Colonic mucosa (tissue), 4 donors: Measurements from ENCODE around the gene PAX2. TPM values are rescaled to one million over a fixed set of nuclear protein-coding genes. Genes with fewer than 3 reads are reported as not detected.

ENCODE experiments used
- DNase-seq: peaks from one replicate; pipeline ENCODE4 v3.0.0-alpha.2; 2020
- H3K27ac ChIP-seq: fragments of 200-600 bp; one replicate; pipeline ENCODE4 v1.8.0; 2021
- H3K27me3 ChIP-seq: fragments of 200-600 bp; one replicate; pipeline ENCODE4 v1.8.0; 2021
- H3K36me3 ChIP-seq: fragments of 200-600 bp; one replicate; pipeline ENCODE4 v1.8.0; 2021
- H3K4me1 ChIP-seq: fragments of 200-600 bp; one replicate; pipeline ENCODE4 v1.8.0; 2021; ENCODE audit warnings: mild to moderate bottlenecking
- H3K4me3 ChIP-seq: fragments of 200-600 bp; one replicate; pipeline ENCODE4 v1.8.0; 2021
- H3K9ac ChIP-seq, 2 donors: one replicate each; pipeline ENCODE4 v1.7.0; 2013; ENCODE audit warnings: control low read depth in 2 of 2, low read depth in 2 of 2, low read length in 2 of 2
- H3K9me3 ChIP-seq: fragments of 200-600 bp; one replicate; pipeline ENCODE4 v1.8.0; 2021
- intact Hi-C: fragments of 100-400 bp; cut with DNase I; formaldehyde crosslinking; loops from one replicate; pipeline ENCODE4 v1.14.1; 2022
- total RNA-seq, 2 donors: library from RNA; stranded (reverse); fragmentation: NEBNext Ultra II Directional in 1 of 2; extraction: Animal tissue kit (Norgen Biotek cat#: 25700) in 1 of 2; gene quantifications; one replicate each; pipeline ENCODE4 v1.2.1, GENCODE V29; 2021
- TF ChIP-seq, protein P1 (sequence below): fragments of 200-600 bp; IDR thresholded peaks from one replicate; pipeline ENCODE4 v1.8.0; 2022; ENCODE audit warnings: antibody characterized with exemption, mild to moderate bottlenecking
- donor health status: healthy.
- donor health status: DM: no; HTN: no; CAD: no.
- donor health status: DM: no; HTN: no; CAD: no.

Gene PAX2
- total RNA-seq, 2 donors from 2014 or later, result 0.15 TPM; not detected in 1

- Histone ChIP-seq H3K36me3 (no peaks in the 10 kb centered on the region), H3K4me3 (peak overlapping the region; percentile 42), H3K9me3 (no peaks in the 10 kb centered on the region), H3K27me3 (peaks cover 67% of the 10 kb centered on the region), H3K27ac (no peak overlapping the region), H3K9ac (no peak overlapping the region), H3K4me1 (peaks cover 19% of the 10 kb centered on the region)
- TF ChIP-seq, protein P1, sequence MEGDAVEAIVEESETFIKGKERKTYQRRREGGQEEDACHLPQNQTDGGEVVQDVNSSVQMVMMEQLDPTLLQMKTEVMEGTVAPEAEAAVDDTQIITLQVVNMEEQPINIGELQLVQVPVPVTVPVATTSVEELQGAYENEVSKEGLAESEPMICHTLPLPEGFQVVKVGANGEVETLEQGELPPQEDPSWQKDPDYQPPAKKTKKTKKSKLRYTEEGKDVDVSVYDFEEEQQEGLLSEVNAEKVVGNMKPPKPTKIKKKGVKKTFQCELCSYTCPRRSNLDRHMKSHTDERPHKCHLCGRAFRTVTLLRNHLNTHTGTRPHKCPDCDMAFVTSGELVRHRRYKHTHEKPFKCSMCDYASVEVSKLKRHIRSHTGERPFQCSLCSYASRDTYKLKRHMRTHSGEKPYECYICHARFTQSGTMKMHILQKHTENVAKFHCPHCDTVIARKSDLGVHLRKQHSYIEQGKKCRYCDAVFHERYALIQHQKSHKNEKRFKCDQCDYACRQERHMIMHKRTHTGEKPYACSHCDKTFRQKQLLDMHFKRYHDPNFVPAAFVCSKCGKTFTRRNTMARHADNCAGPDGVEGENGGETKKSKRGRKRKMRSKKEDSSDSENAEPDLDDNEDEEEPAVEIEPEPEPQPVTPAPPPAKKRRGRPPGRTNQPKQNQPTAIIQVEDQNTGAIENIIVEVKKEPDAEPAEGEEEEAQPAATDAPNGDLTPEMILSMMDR, result no peak
- intact Hi-C loops, result no loop called here
- no peak for DNase-seq
Measured at GRCh38 chr10:100829097-100829870, 83.9 kb downstream of the PAX2 start.

- H3K27ac ChIP-seq, result no peak overlapping the region
- peaks cover 66% of the 10 kb centered on the region for H3K27me3 ChIP-seq
- TF ChIP-seq, protein P1, result no peak
- H3K9me3 ChIP-seq, result no peaks in the 10 kb centered on the region
- intact Hi-C loops, result no loop called here
- no peak for DNase-seq
- H3K9ac ChIP-seq, result no peak overlapping the region
- H3K4me1 ChIP-seq, result peaks cover 19% of the 10 kb centered on the region
- H3K36me3 ChIP-seq, result no peaks in the 10 kb centered on the region
- H3K4me3 ChIP-seq, result no peak overlapping the region
Measured at GRCh38 chr10:100829933-100830727, 84.7 kb downstream of the PAX2 start.

DNA sequence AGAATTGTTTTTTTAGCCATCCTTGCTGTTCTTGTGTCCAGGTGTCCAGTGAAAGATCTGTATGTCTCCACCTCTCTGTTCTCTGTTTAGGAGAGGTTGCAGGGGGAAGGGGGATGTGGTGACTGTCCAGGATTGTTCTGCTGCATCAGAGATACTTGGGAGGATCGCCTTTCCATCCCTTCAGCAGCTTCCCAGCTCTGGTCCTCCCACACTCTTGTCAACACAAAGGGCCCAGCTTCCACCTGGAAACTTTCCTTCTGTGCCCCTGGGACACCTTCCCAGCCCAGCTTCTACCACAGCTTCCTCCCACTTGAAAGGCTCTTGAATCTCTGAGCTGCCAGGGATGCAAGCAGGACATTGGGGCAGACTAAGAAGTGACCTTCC, 85.3 kb downstream of the PAX2 start:
- H3K4me3 ChIP-seq, result no peak overlapping the region
- no peak for DNase-seq
- no peaks in the 10 kb centered on the region for H3K9me3 ChIP-seq
- H3K4me1 ChIP-seq, result peaks cover 19% of the 10 kb centered on the region
- H3K36me3 ChIP-seq, result no peaks in the 10 kb centered on the region
- peaks cover 61% of the 10 kb centered on the region for H3K27me3 ChIP-seq
- TF ChIP-seq, protein P1, result no peak
- H3K9ac ChIP-seq, result no peak overlapping the region
- no peak overlapping the region for H3K27ac ChIP-seq
- intact Hi-C loops, result no loop called here

DNA sequence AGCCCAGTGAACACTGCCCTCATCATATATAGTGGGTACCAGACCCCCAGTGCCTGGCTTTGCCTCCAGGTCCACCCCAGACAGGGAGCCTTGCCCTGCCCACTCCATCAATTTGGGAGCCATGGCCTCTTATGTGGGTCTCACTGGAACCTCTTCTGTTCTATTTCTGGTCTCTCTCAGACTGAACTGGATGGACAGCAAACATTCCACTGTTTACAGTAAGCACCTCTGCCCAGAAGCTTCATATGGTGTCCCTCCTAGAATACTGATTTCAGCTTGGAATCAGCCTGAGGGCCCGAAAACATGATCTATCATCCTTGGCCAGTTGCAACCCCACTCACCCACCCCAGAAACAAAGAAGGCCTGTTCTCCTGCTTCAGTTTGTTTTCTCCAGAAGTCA, 86.4 kb downstream of the PAX2 start:
- Histone ChIP-seq H3K4me1 (peaks cover 19% of the 10 kb centered on the region), H3K36me3 (no peaks in the 10 kb centered on the region), H3K9me3 (no peaks in the 10 kb centered on the region), H3K4me3 (no peak overlapping the region), H3K27me3 (peaks cover 53% of the 10 kb centered on the region), H3K9ac (no peak overlapping the region), H3K27ac (no peak overlapping the region)
- TF ChIP-seq, protein P1, result no peak
- intact Hi-C loops, result no loop called here
- no peak for DNase-seq

DNA sequence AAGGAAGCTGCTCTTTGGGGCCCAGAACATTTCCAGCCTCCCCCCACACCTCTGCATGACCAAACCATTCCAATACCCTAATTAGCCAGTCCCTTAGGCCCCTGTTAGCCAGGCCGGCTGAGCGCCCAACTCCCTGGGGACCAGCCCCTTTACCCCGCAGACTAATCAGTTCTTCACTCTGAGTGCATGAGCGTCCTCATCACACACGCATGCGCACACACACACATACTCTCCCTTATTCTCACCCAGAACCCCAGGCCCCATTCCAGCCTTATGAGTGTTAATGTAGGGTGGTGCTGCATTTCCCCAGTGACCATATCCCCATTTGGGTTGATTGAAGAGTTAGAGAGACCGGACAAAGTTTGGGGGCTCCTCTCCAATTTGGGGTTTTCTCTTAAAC, 90.4 kb downstream of the PAX2 start:
- Histone ChIP-seq H3K27me3 (peaks cover 12% of the 10 kb centered on the region), H3K36me3 (no peaks in the 10 kb centered on the region), H3K27ac (no peak overlapping the region), H3K9ac (no peak overlapping the region), H3K4me3 (no peak overlapping the region), H3K9me3 (no peaks in the 10 kb centered on the region), H3K4me1 (no peaks in the 10 kb centered on the region)
- TF ChIP-seq, protein P1, result no peak
- intact Hi-C loops, result no loop called here
- no peak for DNase-seq
